NCI-H748 (cell line): ENCODE data around the gene EPB41.

ENCODE experiments used
- DNase-seq: peaks from one replicate; lab custom pipeline; 2025; ENCODE audit not compliant: unreplicated experiment; lab: John Stamatoyannopoulos, UW

EPB41 gene

GRCh38 chr1:28890836-28891235 is 23.5 kb upstream of the EPB41 start:
- DNase-seq: no peak

GRCh38 chr1:28891256-28891655 is 23.1 kb upstream of the EPB41 start:
- DNase-seq: no peak

- DNase-seq: peak; percentile 24
Measured at GRCh38 chr1:28893403-28894102, 20.8 kb upstream of the EPB41 start.

- DNase-seq: no peak
Measured at GRCh38 chr1:28894785-28895184, 19.6 kb upstream of the EPB41 start.

- DNase-seq: no peak
Measured at GRCh38 chr1:28895896-28896608, 18.3 kb upstream of the EPB41 start.

GRCh38 chr1:28896609-28896986 is 17.8 kb upstream of the EPB41 start:
- DNase-seq: no peak

GRCh38 chr1:28897789-28898188 is 16.6 kb upstream of the EPB41 start:
- no peak for DNase-seq

GRCh38 chr1:28898405-28898881 is 15.9 kb upstream of the EPB41 start:
- DNase-seq: no peak

GRCh38 chr1:28899267-28899666 is 15.1 kb upstream of the EPB41 start:
- DNase-seq: no peak

GRCh38 chr1:28900562-28900961 is 13.8 kb upstream of the EPB41 start:
- DNase-seq: no peak

- no peak for DNase-seq
Measured at GRCh38 chr1:28902738-28903137, 11.6 kb upstream of the EPB41 start.

- no peak for DNase-seq
Measured at GRCh38 chr1:28905921-28906666, 8.3 kb upstream of the EPB41 start.

- DNase-seq: no peak
Measured at GRCh38 chr1:28909198-28909597, 5.2 kb upstream of the EPB41 start.

GRCh38 chr1:28910379-28911115 is 3.8 kb upstream of the EPB41 start:
- DNase-seq: no peak

- DNase-seq: no peak
Measured at GRCh38 chr1:28913786-28914227, 562 bp upstream of the EPB41 start.

- peak; percentile 68 for DNase-seq
Measured at GRCh38 chr1:28915031-28915895, 894 bp downstream of the EPB41 start.

- DNase-seq: no peak
Measured at GRCh38 chr1:28917757-28918118, 3.4 kb downstream of the EPB41 start.

GRCh38 chr1:28921286-28921869 is 7.0 kb downstream of the EPB41 start:
- no peak for DNase-seq

- DNase-seq: no peak
Measured at GRCh38 chr1:28925350-28925891, 11.1 kb downstream of the EPB41 start.
